C4-2B (cell line): ENCODE measurements around the gene STT3A.
"Not testable (repeated sequence)": the region's sequence is repeated elsewhere in the genome, so short reads cannot be mapped to it uniquely, and the experiment has no call there.

Source experiments
- CTCF ChIP-seq: fragments of 450-650 bp; conservative IDR thresholded peaks from 2 replicates; pipeline ENCODE4 v1.5.1; 2017; ENCODE audit warnings: mild to moderate bottlenecking
- ZFX ChIP-seq: fragments of 450-650 bp; IDR thresholded peaks from 2 replicates; pipeline ENCODE4 v1.6.1; 2017

DNA sequence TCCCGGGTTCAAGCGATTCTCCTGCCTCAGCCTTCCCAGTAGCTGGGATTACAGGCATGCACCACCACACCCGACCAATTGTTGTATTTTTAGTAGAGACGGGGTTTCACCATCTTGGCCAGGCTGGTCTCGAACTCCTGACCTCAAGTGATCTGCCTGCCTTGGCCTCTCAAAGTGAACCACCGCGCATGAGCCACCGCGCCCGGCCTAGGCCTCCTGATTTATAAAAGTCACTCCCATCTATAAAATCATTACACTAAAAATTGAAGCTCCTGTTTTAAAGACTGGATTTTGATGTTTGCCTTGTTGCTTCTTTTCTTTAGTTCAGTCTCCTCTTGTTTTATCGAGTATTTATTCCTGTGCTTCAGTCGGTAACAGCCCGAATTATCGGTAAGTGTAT, 15.5 kb upstream of the STT3A start:
- TF ChIP-seq CTCF, ZFX: not testable (repeated sequence)
